Endothelial cell of umbilical vein (primary cell): ENCODE results near the gene TENM4. TPM values are rescaled to one million over a fixed set of nuclear protein-coding genes. Genes with fewer than 3 reads are reported as not detected.

Experiments used
- BruUV-seq: library from RNA; stranded (reverse); fragments of 400-500 nt; replicated peaks from 2 replicates; lab custom pipeline; 2021; lab: Mats Ljungman, UMichigan
- CTCF ChIA-PET: fragments of 300-600, 350-600 bp; sonication (Branson Sonifier 250); formaldehyde crosslinking; loops from one replicate; lab custom pipeline; 2021; ENCODE audit warnings: antibody characterized with exemption, inconsistent platforms; lab: Charles Lee
- POLR2A ChIA-PET: fragments of 300-600, 350-600 bp; sonication (Branson Sonifier 250); formaldehyde crosslinking; loops from one replicate; lab custom pipeline; 2021; ENCODE audit warnings: antibody characterized with exemption, inconsistent platforms; lab: Charles Lee
- DNase-seq: peaks from one replicate; pipeline ENCODE4 v3.0.0-alpha.2; 2011; ENCODE audit warnings: low read depth, low spot score
- FAIRE-seq: peaks from 2 replicates; lab custom pipeline; 2011; peaks lifted over from hg19 to GRCh38; lab: Jason Lieb, UNC
- H2AFZ ChIP-seq: 2 replicates; pipeline ENCODE4 v1.6.0; 2012; ENCODE audit warnings: low read depth, low read length, control low read depth, inconsistent platforms
- H3K27ac ChIP-seq: 2 replicates; pipeline ENCODE4 v1.5.1; 2011; ENCODE audit warnings: low read depth, mild to moderate bottlenecking, control low read depth, low read length, moderate library complexity; ENCODE audit not compliant: insufficient read depth
- H3K27me3 ChIP-seq, 2 experiments: 2 replicates each; pipeline versions ENCODE4 v1.6.0 to v1.6.1; 2011; ENCODE audit warnings: low read length in 2 of 2, mixed read lengths in 1 of 2; ENCODE audit not compliant: control insufficient read depth in 2 of 2, insufficient read depth in 2 of 2
- H3K36me3 ChIP-seq, 2 experiments: 2 replicates in 1 of 2; 3 replicates in 1 of 2; pipeline ENCODE4 v1.5.1; 2011; ENCODE audit warnings: low read length in 2 of 2, mild to moderate bottlenecking in 1 of 2, moderate library complexity in 1 of 2; ENCODE audit not compliant: control insufficient read depth in 2 of 2, insufficient read depth in 2 of 2; ENCODE audit errors: extremely low read depth in 1 of 2
- H3K4me1 ChIP-seq: 3 replicates; pipeline ENCODE4 v1.5.1; 2011; ENCODE audit warnings: mild to moderate bottlenecking, low read length; ENCODE audit not compliant: control insufficient read depth, insufficient read depth; ENCODE audit errors: extremely low read depth
- H3K4me2 ChIP-seq: 2 replicates; pipeline ENCODE4 v1.6.1; 2011; ENCODE audit warnings: low read length, control low read depth, mixed read lengths; ENCODE audit not compliant: insufficient read depth
- H3K4me3 ChIP-seq, 3 experiments: fragments of 200-600 bp in 1 of 3; sonication (generic), shearing (Covaris generic) in 1 of 3; replicated peaks in 1 of 3; 2 replicates each; pipeline ENCODE4 v1.5.1; 2011 to 2016; ENCODE audit warnings: control low read depth in 3 of 3, low read length in 3 of 3, mild to moderate bottlenecking in 2 of 3, inconsistent platforms in 1 of 3, low read depth in 1 of 3, moderate library complexity in 1 of 3; ENCODE audit not compliant: insufficient read depth in 1 of 3
- H3K79me2 ChIP-seq: 2 replicates; pipeline ENCODE4 v1.6.0; 2012; ENCODE audit warnings: low read length, inconsistent platforms; ENCODE audit not compliant: control insufficient read depth, insufficient read depth
- H3K9ac ChIP-seq: replicated peaks from 2 replicates; pipeline ENCODE3; 2011; ENCODE audit warnings: low read length, control low read depth; ENCODE audit not compliant: insufficient read depth; ENCODE audit errors: extremely low read depth
- H3K9me1 ChIP-seq: replicated peaks from 3 replicates; pipeline ENCODE4 v1.6.0; 2011; ENCODE audit warnings: mild to moderate bottlenecking, low read length; ENCODE audit not compliant: control insufficient read depth, insufficient read depth; ENCODE audit errors: extremely low read depth
- H3K9me3 ChIP-seq: replicated peaks from 2 replicates; pipeline ENCODE4 v1.5.1; 2012; ENCODE audit warnings: low read length, inconsistent platforms; ENCODE audit not compliant: control insufficient read depth, insufficient read depth
- H4K20me1 ChIP-seq: replicated peaks from 2 replicates; pipeline ENCODE3; 2011; ENCODE audit warnings: mild to moderate bottlenecking, low read length; ENCODE audit not compliant: control insufficient read depth, insufficient read depth; ENCODE audit errors: extremely low read depth
- CTCF ChIP-seq, 2 donors: IDR thresholded peaks; 1 replicate in 1 of 2; 2 replicates in 1 of 2; pipeline ENCODE4 v1.5.1; 2011; ENCODE audit warnings: low read length in 2 of 2, mild to moderate bottlenecking in 2 of 2, moderate library complexity in 2 of 2, control low read depth in 1 of 2, inconsistent platforms in 1 of 2, low read depth in 1 of 2; ENCODE audit not compliant: insufficient read depth in 1 of 2; ENCODE audit errors: extremely low read depth in 1 of 2
- EZH2 ChIP-seq: IDR thresholded peaks from 2 replicates; pipeline ENCODE4 v1.6.1; 2012; ENCODE audit warnings: borderline replicate concordance, low read depth, mild to moderate bottlenecking, moderate library complexity, low read length, inconsistent platforms; ENCODE audit not compliant: severe bottlenecking
- FOS ChIP-seq: IDR thresholded peaks from 2 replicates; pipeline ENCODE4 v1.6.1; 2011; ENCODE audit warnings: mild to moderate bottlenecking, low read length, moderate library complexity, borderline replicate concordance; ENCODE audit not compliant: insufficient read depth
- GATA2 ChIP-seq: IDR thresholded peaks from 2 replicates; pipeline ENCODE4 v1.7.0; 2011; ENCODE audit warnings: low read depth, mild to moderate bottlenecking, moderate library complexity, mixed read lengths, low read length; ENCODE audit not compliant: insufficient read length, insufficient read depth
- JUN ChIP-seq: IDR thresholded peaks from 2 replicates; pipeline ENCODE4 v1.6.1; 2011; ENCODE audit warnings: borderline replicate concordance, low read depth; ENCODE audit not compliant: insufficient read length, insufficient read depth
- MAX ChIP-seq: IDR thresholded peaks from 2 replicates; pipeline ENCODE4 v1.6.1; 2011; ENCODE audit not compliant: insufficient read depth, insufficient read length
- MYC ChIP-seq: IDR thresholded peaks from one replicate; pipeline ENCODE4 v1.6.1; 2011; ENCODE audit warnings: mild to moderate bottlenecking, low read depth, low read length
- POLR2A ChIP-seq: IDR thresholded peaks from 2 replicates; pipeline ENCODE4 v1.6.1; 2012; ENCODE audit warnings: low read depth, mild to moderate bottlenecking, control low read depth, low read length
- POLR2AphosphoS5 ChIP-seq: IDR thresholded peaks from 2 replicates; pipeline ENCODE4 v1.6.1; 2012; ENCODE audit warnings: low read depth, mild to moderate bottlenecking, control low read depth, low read length, moderate library complexity; ENCODE audit not compliant: insufficient read depth
- dilution Hi-C: fragments of 300-500 bp; cut with MboI; formaldehyde crosslinking; loops from one replicate; pipeline ENCODE4 v1.15.0; 2019; ENCODE audit warnings: low sequenced_read_pairs; ENCODE audit not compliant: extremely low pct_ligation_motif_present
- intact Hi-C: fragments of 100-400 bp; cut with micrococcal nuclease; formaldehyde crosslinking; loops from one replicate; pipeline ENCODE4 v1.10.0; 2022
- polyA plus RNA-seq, 4 experiments: library from polyadenylated mRNA; depleted of rRNA in 3 of 4; stranded (reverse) in 3 of 4; unstranded in 1 of 4; fragments of >200 nt; gene quantifications; 2 replicates each; pipeline versions ENCODE4 v1.2.1 to v1.2.3, GENCODE V29; 2011 to 2012; ENCODE audit warnings: missing spikeins in 1 of 4
- total RNA-seq: library from RNA; stranded (reverse); gene quantifications from 2 replicates; pipeline ENCODE4 v1.2.3, GENCODE V29; 2021

TENM4 gene
- total and polyA plus RNA-seq, 2 donors (not counting 3 experiments of a cell fraction or from before 2014, with no cell fraction given): 0.06 to 0.27 TPM

GRCh38 chr11:78832226-78832947 lies 608.4 kb downstream of the TENM4 start:
- Histone ChIP-seq H4K20me1 (no peaks in the 10 kb centered on the region), H3K4me2 (no peak overlapping the region), H3K9me3 (no peaks in the 10 kb centered on the region), H3K27me3 (peaks cover 0 to 2% of the 10 kb centered on the region in 2 experiments), H3K4me1 (no peaks in the 10 kb centered on the region), H3K9me1 (no peaks in the 10 kb centered on the region), H3K9ac (no peak overlapping the region), H3K79me2 (no peaks in the 10 kb centered on the region), H3K36me3 (no peaks in the 10 kb centered on the region), H2AFZ (no peak overlapping the region), H3K27ac (no peak overlapping the region), H3K4me3 (no peak overlapping the region)
- POLR2A ChIA-PET: no interaction called here
- FAIRE-seq: no peak
- dilution Hi-C loops (no loop called here), intact Hi-C loops (no loop called here)
- no peak for TF ChIP-seq POLR2AphosphoS5
- TF ChIP-seq MYC: no peak
- TF ChIP-seq EZH2: no peak
- no peak for TF ChIP-seq FOS
- no peak for TF ChIP-seq JUN
- TF ChIP-seq CTCF (IDR thresholded peaks at IDR 0.05; ENCODE audit: extremely low read depth in 1 of 2, insufficient read depth in 1 of 2, low read depth in 1 of 2, low read length in 2 of 2): no peak
- TF ChIP-seq POLR2A: no peak
- no peak for TF ChIP-seq GATA2
- TF ChIP-seq MAX: no peak
- no TSS peak for BruUV-seq
- DNase-seq: no peak
- CTCF ChIA-PET: interaction anchor here (1.2 kb wide), 1 partner anchor 24 kb away, joined by 4 read pairs; no protein-coding TSS in a partner anchor
